PC-9 (cell line): ENCODE measurements around the gene RTP3.

Experiments used
- EZH2 ChIP-seq: fragments of 200-600 bp; sonication (generic); IDR thresholded peaks from 2 replicates; pipeline ENCODE4 v1.8.0; 2017; ENCODE audit warnings: antibody characterized with exemption, low read depth
- TF ChIP-seq, protein P1 (sequence below): fragments of 200-600 bp; sonication (generic); conservative IDR thresholded peaks from 2 replicates; pipeline ENCODE4 v1.6.1; 2017; ENCODE audit warnings: mixed run types, antibody characterized with exemption, mild to moderate bottlenecking, moderate library complexity

DNA sequence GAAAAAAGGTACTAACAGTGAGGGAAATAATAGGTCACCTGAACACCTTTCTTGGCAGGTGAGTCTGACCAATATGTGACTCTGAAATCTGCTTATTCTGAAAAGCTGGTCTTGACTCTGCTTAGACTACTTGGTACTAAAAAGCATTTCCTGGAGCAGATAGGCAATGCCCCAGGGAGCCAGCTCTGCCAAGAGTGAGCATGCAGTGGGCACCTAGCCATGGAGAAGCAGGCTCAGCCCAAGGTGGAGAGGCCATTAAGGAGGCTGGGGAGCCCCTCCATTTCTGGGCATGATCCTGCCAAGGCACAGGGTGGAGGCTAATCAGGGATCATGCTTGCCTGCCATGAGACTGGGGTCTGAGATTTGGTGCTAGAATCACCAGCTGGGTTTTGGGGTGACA, 31.5 kb upstream of the RTP3 start:
- TF ChIP-seq, protein P1, sequence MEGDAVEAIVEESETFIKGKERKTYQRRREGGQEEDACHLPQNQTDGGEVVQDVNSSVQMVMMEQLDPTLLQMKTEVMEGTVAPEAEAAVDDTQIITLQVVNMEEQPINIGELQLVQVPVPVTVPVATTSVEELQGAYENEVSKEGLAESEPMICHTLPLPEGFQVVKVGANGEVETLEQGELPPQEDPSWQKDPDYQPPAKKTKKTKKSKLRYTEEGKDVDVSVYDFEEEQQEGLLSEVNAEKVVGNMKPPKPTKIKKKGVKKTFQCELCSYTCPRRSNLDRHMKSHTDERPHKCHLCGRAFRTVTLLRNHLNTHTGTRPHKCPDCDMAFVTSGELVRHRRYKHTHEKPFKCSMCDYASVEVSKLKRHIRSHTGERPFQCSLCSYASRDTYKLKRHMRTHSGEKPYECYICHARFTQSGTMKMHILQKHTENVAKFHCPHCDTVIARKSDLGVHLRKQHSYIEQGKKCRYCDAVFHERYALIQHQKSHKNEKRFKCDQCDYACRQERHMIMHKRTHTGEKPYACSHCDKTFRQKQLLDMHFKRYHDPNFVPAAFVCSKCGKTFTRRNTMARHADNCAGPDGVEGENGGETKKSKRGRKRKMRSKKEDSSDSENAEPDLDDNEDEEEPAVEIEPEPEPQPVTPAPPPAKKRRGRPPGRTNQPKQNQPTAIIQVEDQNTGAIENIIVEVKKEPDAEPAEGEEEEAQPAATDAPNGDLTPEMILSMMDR: no peak
- TF ChIP-seq EZH2: no peak
